Right renal cortex interstitium (tissue), 3 donors: ENCODE results near the gene CXCL6. TPM values are rescaled to one million over a fixed set of nuclear protein-coding genes. Genes with fewer than 3 reads are reported as not detected.

Experiments used
- DNase-seq, 3 donors: peaks; one replicate each; pipeline ENCODE4 v3.0.0-alpha.2; 2013; ENCODE audit warnings: low read depth in 3 of 3, low spot score in 2 of 3
- polyA plus RNA-seq, 3 donors: library from polyadenylated mRNA; unstranded; fragments of 120-200 nt; gene quantifications; one replicate each; pipeline ENCODE4 v1.2.1, GENCODE V29; 2013; ENCODE audit not compliant: insufficient read length in 3 of 3

Gene CXCL6
- polyA plus RNA-seq, 3 donors, result 0.17 TPM; not detected in 2

DNA sequence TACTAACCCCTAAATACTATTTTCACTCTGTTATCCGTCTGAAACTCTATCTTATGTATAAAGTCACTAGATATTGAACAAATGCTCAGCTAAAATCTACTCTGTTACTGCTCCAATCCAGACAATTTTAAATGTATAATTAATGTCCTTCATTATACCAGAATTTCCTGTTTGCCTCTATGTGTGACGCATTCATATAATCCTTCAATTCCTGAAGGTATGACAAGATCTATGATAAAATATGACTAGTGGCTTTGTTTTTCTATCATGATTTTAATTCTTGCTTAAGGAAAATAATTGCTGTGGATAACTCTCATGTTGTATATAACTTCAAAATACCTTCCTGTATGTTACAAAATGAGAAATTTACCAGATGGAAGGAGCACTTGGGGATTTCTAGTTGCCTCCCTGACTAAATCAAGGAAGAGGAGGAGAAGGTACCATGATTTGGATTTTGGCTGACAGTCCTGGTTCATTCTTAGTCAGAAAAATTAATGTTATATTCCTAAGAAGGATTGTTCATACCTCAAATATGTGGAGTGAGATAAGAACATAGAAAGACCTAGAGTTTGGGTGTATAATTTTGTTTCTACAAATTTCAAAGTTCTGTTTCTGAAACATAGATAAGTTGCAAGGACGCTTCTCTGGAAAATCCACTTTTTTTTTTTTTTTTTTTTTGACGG lies 4.9 kb downstream of the CXCL6 start:
- DNase-seq, result no peak

DNA sequence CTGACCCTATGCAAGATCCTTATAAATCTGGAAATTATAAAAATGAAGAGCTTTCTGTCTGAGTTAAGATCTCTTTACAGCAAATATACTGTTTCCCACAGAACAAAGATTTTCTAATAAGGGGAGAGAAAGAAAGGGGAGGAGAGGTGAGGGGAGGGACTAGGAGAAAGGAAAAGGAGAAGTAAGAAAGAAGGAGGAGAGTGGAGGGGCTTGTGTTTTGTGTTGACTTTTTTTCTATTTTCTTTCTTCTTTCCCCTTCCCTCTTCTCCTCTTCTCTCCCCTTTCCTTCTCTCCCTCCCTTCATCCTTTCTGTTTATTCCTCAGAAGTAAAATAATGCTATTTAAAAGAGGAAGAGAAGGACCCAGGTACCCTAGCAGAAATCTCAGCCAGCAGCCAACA lies 6.2 kb downstream of the CXCL6 start:
- DNase-seq, result no peak

DNA sequence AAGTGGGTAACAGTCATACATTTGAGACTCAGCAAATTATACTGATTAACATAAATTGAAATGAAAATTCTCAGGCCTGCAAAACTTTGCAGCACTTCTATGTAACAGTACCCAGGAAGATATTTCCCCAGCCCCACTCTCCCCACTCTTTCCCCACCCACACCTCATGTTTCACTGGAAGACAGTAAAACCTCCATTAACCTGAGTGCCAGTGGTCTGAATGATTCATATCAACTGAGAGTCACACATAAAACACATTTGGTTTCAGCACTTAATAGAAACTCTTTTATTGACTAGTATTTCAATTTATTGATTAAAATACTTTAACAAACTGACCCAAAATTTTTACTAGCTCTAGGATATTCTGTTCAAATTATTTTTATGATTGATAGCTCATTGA lies 6.9 kb downstream of the CXCL6 start:
- no peak for DNase-seq

DNA sequence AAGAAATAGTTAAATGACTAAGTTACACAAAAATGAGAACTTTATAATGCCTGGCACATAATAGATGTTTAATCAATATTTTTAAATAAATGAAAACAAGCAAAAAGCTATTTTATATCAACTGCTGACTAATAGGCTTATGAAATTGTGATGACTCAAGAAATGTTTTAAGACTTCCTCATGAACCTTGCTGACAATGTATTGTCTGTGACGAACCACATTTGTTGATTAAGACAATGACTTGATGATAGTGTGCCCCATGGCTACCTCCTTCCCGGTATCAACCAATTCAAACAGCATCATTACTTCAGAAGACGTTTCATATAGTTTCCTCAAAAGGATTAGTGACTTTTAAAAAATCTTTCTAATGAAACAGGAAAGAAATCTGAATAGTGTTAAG lies 7.9 kb downstream of the CXCL6 start:
- no peak for DNase-seq

DNA sequence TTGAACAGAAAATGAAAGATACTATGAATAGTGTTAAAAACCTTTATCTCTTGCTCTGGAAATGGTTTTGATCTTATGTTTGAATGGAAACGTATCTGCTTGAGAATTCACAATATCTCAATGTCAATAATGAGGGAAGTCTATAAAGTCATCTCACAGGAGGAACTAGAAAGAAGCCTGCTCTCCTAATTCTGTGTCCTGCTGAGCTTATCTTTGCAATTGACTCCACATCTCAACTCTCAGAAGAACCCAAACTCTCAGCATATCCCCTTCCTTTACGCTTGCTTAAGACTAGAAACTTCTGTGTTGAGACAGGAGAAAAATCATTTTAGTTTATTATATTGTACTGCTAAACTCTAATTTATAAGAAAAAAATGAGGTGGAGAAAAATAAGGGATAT lies 8.3 kb downstream of the CXCL6 start:
- DNase-seq, result no peak

DNA sequence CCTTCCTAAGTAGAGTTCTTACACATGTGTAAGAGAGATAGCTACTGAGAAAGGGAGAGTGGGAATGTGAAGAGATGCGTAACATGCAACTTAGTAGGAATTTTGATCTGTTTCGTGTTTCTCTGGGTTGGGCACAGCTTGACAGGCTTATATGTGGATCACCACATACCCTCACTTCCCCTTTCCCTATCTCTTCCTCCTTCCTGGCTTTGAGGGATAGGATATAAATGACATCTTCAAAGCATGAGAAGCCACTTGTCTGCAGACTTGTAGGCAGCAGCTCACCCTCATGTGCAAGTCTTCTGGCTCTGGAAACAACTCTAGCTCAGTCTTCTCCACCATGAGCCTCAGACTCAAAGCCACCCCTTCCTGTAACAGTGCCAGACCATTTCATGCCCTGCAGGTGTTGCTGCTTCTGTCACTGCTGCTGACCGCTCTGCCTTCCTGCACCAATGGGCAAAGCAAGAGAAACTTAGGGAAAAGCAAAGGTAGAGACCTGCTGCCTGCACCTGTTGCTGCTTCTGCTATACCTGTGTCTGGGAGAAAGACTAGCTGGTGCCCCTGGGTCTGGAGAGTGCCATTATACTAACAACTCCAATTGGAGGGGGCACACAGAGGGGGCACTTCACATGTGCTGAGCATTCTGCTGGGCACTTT lies 11.2 kb downstream of the CXCL6 start:
- DNase-seq, result no peak

DNA sequence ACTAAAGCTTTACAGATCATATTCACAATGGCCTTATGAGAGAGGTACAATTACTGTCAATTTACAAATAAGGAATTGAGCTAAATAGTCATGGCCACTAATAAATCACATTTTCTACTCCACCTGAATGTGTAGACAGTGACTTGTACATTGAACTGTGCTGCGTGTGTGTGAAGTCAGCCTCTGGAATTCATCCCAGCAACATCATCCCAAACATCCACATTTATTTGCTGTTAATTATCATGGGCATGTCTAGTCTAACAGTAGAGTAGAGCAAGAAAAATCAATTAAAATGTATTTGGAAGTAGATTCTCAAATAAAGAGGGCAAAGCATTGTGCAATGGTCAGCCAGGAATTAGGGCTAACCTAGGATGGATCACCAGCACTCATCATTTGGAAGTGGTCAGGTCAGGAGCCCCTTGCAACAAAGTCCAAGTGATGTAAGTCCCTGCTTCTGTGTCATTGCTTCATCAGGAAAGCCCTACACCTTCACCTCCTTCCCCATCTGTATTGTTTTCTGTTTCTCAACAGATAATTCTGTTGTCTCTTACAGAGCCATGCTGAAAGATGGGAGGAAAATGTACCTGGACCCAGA lies 11.8 kb downstream of the CXCL6 start:
- DNase-seq, result no peak

DNA sequence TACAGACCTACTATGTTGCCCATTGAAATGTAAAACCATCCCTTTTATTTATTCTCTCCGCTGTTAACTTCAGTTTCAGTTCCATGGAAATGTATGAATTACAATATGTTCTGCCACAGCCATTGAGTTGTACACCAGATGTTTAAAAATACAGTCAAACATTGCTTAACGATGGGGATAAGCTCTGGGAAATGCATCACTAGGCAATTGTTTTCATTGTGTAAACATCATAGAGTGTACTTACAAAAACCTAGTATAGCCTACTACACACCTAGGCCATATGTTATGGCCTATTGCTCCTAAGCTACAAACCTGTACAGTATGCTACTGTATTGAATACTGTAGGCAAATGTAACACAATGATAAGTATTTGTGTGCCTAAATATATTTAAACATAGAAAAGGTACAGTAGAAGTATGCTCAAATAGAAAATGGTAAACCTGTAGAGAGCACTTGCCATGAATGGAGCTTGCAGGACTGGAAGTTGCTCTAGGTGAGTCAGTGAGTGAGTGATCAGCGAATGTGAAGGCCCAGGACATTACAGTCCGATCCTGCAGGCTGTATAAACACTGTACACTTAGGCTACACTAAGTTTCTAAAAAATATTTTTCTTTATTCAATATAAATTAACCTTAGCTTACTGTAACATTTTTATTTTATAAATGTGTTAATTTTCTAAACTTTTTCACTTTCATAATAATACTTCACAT lies 13.9 kb downstream of the CXCL6 start:
- no peak for DNase-seq

DNA sequence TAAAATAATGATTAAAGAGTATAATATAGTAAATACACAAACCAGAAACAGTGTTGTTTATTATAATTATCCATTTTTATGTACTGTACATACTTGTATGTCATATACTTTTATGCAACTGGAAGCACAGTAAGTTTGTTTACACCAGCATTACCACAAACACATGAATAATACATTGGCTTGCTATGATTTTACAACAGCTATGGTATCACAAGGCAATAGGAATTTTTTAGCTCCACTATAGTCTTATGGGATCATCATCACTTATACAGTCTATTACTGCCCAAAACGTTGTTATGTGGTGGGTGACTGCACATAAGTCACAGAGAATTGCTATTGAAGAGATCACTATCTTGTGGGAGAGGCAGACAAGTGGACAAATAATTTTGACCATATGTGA lies 14.8 kb downstream of the CXCL6 start:
- no peak for DNase-seq

DNA sequence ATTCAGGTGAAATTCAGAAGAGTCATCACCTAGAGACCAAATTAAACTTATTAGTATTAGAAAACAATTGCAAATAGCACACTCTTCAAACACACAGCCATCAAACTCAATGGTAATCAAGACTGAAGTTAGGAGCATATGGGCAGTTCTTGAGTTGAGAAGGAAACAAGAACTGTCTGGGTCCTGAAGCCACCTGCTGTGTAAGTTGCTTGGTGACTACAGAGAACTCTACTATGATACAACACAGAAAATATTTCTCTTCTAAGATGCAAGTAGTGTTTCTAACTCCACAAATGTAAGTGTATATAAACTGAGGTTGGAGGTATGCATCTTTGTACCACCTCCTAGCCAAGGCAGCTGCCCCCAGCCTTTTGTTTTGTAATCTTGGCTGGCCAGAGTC lies 16.3 kb downstream of the CXCL6 start:
- no peak for DNase-seq

DNA sequence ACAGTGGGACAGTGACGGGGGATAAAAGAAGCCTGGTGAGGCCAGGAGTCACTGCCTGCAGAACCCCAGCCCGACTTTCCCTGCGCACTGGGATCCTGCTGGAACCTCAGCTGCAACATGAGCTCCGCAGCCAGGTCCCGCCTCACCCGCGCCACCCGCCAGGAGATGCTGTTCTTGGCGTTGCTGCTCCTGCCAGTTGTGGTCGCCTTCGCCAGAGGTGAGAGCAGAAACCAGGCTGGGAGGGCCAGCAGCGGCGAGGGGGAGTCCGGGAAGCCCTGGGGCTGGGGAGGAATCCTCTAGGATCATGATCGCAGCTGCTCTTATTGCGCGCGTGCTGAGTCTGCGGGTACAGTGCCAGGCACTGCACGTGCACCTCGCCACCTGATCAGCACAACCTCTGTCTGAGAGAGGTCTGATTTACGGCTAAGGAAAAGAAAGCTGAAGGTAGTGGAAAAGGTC lies 16.8 kb downstream of the CXCL6 start, which contains the start of gene PF4V1:
Gene PF4V1 (plus strand): TSS at position 51 of the 459 bp plus-strand sequence. CDS start 67 bp downstream, at position 118.
- DNase-seq, result no peak

DNA sequence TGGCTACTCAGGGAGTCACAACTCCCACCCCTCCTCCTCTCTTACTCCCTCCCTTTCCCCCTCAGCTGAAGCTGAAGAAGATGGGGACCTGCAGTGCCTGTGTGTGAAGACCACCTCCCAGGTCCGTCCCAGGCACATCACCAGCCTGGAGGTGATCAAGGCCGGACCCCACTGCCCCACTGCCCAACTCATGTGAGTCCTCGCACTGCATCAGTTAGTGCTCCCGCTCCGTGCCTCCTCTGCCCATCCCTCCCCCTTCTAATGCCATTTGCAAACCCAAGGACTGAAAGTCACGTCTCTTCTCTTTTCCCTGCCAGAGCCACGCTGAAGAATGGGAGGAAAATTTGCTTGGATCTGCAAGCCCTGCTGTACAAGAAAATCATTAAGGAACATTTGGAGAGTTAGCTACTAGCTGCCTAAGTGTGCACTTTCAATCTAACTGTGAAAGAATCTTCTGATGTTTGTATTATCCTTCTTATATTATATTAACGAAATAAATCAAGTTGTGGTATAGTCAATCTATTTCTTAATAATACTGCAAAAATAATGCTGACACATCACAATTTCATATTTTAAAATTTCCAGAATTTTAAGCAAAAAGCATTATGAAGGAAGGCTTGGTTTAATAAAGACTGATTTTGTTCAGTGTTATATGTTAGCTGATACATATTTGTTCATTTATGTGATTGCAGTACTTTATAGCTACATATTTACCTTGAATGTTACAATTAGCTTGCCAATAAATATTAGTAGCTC lies 17.4 kb downstream of the CXCL6 start:
- no peak for DNase-seq

DNA sequence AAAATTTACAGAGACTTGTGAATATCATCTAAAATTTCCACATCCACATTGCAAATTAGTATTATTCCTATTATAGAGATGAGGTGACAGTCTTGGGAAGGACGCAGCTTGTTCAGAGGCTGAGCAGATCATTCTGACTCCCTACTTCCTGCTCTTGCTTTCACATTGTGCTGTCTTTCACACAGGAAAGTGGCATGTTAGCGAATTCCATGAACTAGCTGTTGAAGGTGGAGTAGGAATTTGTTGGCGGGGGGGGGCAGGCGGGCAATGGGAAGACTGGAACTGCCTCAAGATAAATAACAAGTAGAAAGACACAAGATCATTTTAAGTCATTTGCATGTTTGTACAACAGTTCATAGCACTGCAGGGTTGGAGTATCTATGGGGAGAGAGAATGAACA lies 18.9 kb downstream of the CXCL6 start:
- DNase-seq, result no peak

DNA sequence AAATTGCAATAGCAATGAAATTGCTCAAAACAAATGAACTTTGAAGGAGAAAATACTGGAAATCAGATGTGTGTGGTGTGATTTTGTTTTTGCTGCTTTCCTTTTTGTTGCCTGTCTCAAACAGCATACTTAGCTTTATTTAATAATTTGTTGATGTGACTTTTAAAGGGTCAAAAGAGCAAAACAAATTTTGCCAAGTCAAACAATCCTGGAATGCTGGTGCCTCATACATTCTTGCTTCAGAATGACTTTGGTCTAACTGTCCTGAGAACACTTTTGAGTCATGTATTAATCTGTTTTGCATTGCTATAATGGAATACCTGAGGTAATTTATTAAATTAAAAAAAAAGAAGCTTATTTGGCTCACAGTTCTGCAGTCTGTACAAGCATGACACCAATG lies 20.0 kb downstream of the CXCL6 start:
- no peak for DNase-seq

DNA sequence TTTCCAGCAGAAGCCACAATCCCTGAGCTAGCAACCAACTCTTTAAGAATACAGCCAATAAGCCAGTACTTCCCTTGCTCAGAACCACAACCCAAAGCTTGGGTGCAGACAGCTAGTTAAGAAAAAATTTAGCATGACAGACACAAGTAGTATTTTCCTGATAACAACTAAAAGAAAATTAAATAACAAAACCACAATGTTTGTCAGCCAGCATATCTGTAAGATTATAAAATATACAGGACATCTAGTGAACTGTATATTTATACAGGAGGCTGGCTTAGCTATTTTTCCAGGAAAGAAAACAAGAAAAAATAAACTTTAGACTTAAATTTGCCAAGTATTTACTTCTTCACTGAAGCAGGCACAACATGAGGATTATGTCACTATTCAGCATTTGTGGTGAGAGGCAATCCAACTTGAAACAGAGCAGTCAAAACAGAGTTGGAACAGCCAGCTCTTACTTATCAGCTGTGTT lies 23.2 kb downstream of the CXCL6 start:
- DNase-seq, result no peak

DNA sequence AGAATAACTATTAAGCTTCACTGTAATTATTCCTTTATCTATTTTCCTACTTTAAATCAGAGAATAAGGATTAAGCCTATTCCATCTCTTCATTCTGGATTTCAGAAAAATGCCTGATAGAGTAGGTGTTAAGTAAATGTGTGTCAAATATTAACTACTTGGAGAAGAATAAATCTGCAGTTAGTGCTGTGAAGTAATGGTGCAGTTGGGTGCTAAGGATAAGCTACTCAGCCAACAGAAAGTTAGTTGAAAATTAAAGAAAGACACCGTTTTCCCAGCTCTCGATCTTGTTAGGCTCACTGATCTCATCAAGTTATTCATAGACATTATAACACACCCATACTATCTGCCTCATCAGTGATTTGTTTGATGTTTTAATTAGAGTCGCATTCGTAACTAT lies 23.7 kb downstream of the CXCL6 start:
- no peak for DNase-seq

DNA sequence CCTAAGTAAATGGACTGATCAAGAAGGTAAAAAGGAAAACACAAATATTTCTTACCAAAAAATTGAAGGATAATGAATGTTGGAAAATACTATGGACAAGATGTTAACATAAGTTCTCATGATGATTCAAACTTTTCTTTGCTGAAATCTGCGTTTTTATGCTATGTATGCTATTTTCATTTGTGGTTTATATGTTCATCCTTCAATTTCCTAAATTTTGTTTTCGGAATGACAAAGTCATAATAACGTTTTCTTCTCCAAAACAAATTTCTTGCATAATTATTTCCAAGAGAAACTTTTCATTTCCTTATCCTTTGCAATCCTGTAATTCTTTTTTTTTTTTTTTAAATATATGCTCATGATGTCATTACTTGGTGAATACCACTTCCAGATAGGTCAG lies 24.4 kb downstream of the CXCL6 start:
- no peak for DNase-seq

DNA sequence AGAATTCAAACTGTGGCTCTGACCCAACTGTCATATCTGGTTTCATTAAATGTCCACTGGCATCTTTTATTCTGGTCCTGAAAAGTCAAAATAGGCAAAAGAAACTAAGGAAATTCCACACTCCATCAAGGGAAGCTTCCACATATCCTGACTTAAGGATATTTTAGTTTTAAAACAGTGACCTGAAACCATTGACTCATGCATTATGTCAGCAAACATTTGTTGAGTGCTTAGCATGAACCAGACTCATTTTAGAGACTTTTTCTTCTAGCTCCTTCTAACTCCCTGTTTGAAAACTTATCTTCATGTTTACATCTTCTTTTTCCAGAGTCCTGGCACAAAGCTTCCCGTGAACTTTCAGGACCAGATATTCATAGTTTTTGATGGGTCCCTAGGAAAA lies 25.8 kb downstream of the CXCL6 start:
- no peak for DNase-seq

DNA sequence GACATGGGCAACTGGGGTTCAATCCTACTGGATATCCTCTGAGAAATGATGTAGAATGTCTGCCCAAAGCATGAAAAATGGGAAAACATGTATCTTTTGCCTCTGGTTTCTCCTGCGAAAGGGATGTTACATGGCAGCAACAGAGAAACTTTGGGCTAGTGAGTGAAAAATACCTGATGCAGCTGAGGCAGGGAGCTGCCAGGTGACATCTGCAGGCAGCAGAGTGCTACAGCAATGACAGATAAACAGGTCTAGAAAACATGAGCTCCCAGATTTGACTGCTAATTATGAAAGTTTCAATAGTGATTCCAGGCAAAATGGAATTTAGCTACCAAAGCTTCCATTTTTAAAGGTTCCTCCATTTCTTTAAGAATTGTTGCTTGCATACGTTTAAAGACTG lies 27.9 kb downstream of the CXCL6 start:
- no peak for DNase-seq

DNA sequence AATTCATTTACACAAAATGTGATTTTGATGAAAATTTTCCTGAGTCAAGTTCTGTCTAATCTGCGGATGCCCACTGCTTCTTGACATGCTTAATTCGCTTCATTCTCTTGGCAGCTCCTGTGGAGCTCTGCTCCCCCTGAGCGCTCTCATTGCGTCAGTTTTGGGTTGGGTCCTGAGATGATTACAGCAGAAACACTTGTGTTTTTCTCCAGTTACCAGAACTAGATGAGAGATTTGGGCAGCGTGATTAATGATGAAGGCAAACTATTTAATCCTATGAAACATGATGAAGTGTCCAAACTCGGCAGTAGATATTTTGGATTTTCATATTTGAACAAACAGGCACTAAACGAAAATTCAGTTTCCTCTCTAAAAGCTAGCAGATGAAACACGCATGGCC lies 28.5 kb downstream of the CXCL6 start:
- DNase-seq, result no peak
